Measurements from ENCODE around the gene SIAH2. TPM values are rescaled to one million over a fixed set of nuclear protein-coding genes. Genes with fewer than 3 reads are reported as not detected.

The SIAH2 gene
- total RNA-seq, 5 donors from 2014 or later (not counting 1 experiment from before 2014, with no cell fraction given), result 24.5 to 40.3 (median 26.4) TPM

DNA sequence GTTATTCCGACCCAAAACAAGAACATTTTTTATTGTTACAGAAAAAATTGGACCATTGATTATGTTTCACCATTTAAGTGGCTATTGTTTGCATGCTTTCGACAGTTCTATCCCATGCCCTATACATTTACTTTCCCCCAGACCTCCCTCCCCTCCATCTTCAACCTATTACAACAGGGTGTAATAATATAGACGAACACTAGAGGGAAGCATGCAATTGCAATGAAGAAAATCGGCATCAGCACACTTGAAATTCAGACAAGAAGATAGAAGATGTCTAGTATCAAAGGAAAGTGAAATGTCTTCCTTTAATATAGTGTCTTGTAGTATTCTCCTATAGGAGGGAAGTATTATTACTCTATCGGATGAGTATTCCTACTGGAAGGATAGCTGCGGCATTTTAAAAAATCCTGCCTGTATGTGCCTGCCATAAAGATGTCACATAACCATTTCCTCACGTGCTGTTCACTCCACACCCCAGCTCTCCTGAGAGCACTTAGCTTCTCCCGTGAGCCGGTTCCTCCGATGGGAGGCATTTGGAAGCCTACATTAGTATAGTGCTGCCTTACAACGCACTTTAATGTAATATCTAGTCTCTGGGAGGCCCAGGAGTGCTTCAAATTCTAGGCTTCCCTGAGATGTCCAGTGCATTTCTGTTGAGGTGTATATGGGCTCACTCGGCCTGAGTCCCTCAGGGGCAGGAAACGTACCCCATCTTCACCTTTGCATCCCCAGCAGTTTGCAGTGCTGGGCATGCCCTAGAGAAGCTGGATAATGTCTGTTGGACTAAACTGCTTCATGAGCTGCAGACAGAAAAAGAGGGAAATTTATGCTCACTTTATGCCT is 41.5 kb downstream of the SIAH2 start:
- POLR2A ChIA-PET, result interaction anchor here (0.6 to 1.5 kb wide), 3 partner anchors 42 to 421 kb away, joined by 3 read pairs; partner anchors contain the start of gene SIAH2 (in 1 of the 2)
- Mint-ChIP-seq H3K4me1 (peaks cover 12 to 18% (median 13%) of the 10 kb centered on the region in 3 donors), H3K9me3 (peaks cover 0 to under 1% (median under 1%) of the 10 kb centered on the region in 3 donors), H3K27me3 (no peaks in the 10 kb centered on the region), H3K4me3 (no peak overlapping the region), H3K36me3 (no peaks in the 10 kb centered on the region), H3K27ac (no peak overlapping the region)
- Histone ChIP-seq H3K9me3 (no peaks in the 10 kb centered on the region), H3K4me1 (ENCODE audit: control insufficient read depth in 1 of 2, extremely low read depth in 1 of 2, insufficient read depth in 2 of 2, low read length in 2 of 2) (peaks cover 0 to 5% of the 10 kb centered on the region in 2 experiments), H3K36me3 (ENCODE audit: control insufficient read depth in 2 of 2, extremely low read depth in 1 of 2, insufficient read depth in 1 of 2, low read length in 1 of 2) (peaks cover 0 to 3% of the 10 kb centered on the region in 2 donors), H3K27ac (ENCODE audit: low read length) (no peak overlapping the region), H3K27me3 (replicated peaks in 1 of 2; ENCODE audit: control insufficient read depth in 2 of 2, extremely low read depth in 1 of 2, insufficient read depth in 2 of 2, low read length in 1 of 2) (no peaks in the 10 kb centered on the region), H3K4me3 (ENCODE audit: control insufficient read depth in 1 of 2, extremely low read depth in 1 of 2, low read length in 1 of 2) (no peak overlapping the region)
- peak; percentile 73 to 82 (median 77) for ATAC-seq (replicated peaks in 1 of 4)
- DNase-seq, result peak in 3 of 35 experiments; percentile 23 to 82 (median 27)
- WGBS (ENCODE audit: insufficient coverage), result 93% methylated on average over 3 of the region's 13 CpGs
- CTCF ChIA-PET, result interaction anchor here (0.6 to 3.5 kb wide), 26 partner anchors 8 to 425 kb away, joined by 3 to 15 read pairs (median 4); partner anchors contain the start of genes SIAH2 (in 2 of the 2), EIF2A (in 1 of the 2), ERICH6 (in 1 of the 2) and SERP1 (in 1 of the 2)

DNA sequence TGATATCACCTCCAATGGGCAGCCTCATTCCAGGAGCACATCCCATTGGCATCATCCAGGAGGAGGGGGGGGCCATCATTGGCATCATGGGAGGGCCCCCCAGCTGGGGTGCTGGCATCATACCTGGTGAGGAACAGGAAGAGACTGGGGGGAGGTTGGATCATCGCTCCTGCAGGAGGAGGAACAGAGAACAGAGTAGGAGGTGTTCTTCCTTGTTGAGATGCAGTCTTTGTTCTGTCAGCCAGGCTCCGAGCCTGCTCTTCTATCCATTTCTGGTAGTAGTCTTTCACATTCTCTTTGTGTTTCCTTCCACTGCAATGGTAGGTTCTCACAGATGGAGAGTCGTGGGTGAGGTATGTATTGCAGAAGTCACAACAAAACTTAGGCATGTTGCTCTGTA is 42.5 kb downstream of the SIAH2 start:
- Mint-ChIP-seq H3K9me3 (peaks cover 0 to 5% (median 4%) of the 10 kb centered on the region in 3 donors), H3K4me3 (no peak overlapping the region), H3K27me3 (no peaks in the 10 kb centered on the region), H3K36me3 (no peaks in the 10 kb centered on the region), H3K4me1 (peaks cover 12 to 18% (median 13%) of the 10 kb centered on the region in 3 donors), H3K27ac (no peak overlapping the region)
- H3K4me1 ChIP-seq (ENCODE audit: control insufficient read depth in 1 of 2, extremely low read depth in 1 of 2, insufficient read depth in 2 of 2, low read length in 2 of 2), result peaks cover 0 to 5% of the 10 kb centered on the region in 2 experiments
- peaks cover 0 to 3% of the 10 kb centered on the region in 2 donors for H3K36me3 ChIP-seq (ENCODE audit: control insufficient read depth in 2 of 2, extremely low read depth in 1 of 2, insufficient read depth in 1 of 2, low read length in 1 of 2)
- DNase-seq, result no peak
- no peaks in the 10 kb centered on the region for H3K27me3 ChIP-seq (replicated peaks in 1 of 2; ENCODE audit: control insufficient read depth in 2 of 2, extremely low read depth in 1 of 2, insufficient read depth in 2 of 2, low read length in 1 of 2)
- no peak overlapping the region for H3K27ac ChIP-seq (ENCODE audit: low read length)
- ATAC-seq (replicated peaks in 1 of 4), result no peak
- ChIA-PET POLR2A (interaction anchor here in 1 of 2 donors (1.5 kb wide), 1 partner anchor 43 kb away, joined by 3 read pairs; the partner anchor contains the start of gene SIAH2), CTCF (interaction anchor here (0.6 to 3.5 kb wide), 12 partner anchors 8 to 426 kb away, joined by 3 to 15 read pairs (median 4); partner anchors contain the start of gene SIAH2 (in 2 of the 2))
- no peak overlapping the region for H3K4me3 ChIP-seq (ENCODE audit: control insufficient read depth in 1 of 2, extremely low read depth in 1 of 2, low read length in 1 of 2)
- 83% methylated on average over 2 of the region's 3 CpGs for WGBS (ENCODE audit: insufficient coverage)
- H3K9me3 ChIP-seq, result no peaks in the 10 kb centered on the region

DNA sequence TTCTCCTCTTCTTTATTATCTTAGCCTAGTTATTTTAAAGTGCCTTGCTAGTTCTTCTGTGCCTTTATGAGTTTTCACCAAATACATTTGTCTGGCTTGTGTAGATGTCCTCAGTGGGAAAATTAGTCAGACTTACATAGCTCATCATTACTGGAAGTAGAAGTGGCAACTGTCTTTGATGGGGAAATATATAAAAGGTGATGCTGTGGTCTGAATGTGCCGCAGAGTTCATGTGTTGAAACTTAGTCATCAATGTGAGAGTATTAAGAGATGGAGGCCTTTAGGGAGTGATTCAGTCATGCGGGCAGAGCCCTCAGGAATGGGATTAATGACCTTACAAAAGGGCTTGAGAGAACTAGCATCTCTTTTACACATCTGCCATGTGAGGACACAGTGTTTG is 52.9 kb downstream of the SIAH2 start:
- Histone ChIP-seq H3K36me3 (ENCODE audit: control insufficient read depth in 2 of 2, extremely low read depth in 1 of 2, insufficient read depth in 1 of 2, low read length in 1 of 2) (peaks cover 0 to 13% of the 10 kb centered on the region in 2 donors), H3K4me3 (ENCODE audit: control insufficient read depth in 1 of 2, extremely low read depth in 1 of 2, low read length in 1 of 2) (no peak overlapping the region), H3K4me1 (ENCODE audit: control insufficient read depth in 1 of 2, extremely low read depth in 1 of 2, insufficient read depth in 2 of 2, low read length in 2 of 2) (peaks cover 0 to 3% of the 10 kb centered on the region in 2 experiments), H3K27ac (ENCODE audit: low read length) (no peak overlapping the region), H3K9me3 (no peaks in the 10 kb centered on the region), H3K27me3 (replicated peaks in 1 of 2; ENCODE audit: control insufficient read depth in 2 of 2, extremely low read depth in 1 of 2, insufficient read depth in 2 of 2, low read length in 1 of 2) (peaks cover 0 to 4% of the 10 kb centered on the region in 2 experiments)
- peaks cover 3 to 19% (median 19%) of the 10 kb centered on the region in 3 donors for H3K9me3 Mint-ChIP-seq
- ATAC-seq (replicated peaks in 1 of 4) (no peak), DNase-seq (no peak)
- H3K4me1 Mint-ChIP-seq, result peaks cover 8 to 10% (median 8%) of the 10 kb centered on the region in 3 donors
- no peak overlapping the region for H3K4me3 Mint-ChIP-seq
- no peaks in the 10 kb centered on the region for H3K27me3 Mint-ChIP-seq
- no CpG with 5 or more reads among the region's 2 CpGs for WGBS (ENCODE audit: insufficient coverage)
- H3K36me3 Mint-ChIP-seq, result peaks cover 51% of the 10 kb centered on the region
- ChIA-PET CTCF (no interaction called here), POLR2A (no interaction called here)
- no peak overlapping the region for H3K27ac Mint-ChIP-seq

DNA sequence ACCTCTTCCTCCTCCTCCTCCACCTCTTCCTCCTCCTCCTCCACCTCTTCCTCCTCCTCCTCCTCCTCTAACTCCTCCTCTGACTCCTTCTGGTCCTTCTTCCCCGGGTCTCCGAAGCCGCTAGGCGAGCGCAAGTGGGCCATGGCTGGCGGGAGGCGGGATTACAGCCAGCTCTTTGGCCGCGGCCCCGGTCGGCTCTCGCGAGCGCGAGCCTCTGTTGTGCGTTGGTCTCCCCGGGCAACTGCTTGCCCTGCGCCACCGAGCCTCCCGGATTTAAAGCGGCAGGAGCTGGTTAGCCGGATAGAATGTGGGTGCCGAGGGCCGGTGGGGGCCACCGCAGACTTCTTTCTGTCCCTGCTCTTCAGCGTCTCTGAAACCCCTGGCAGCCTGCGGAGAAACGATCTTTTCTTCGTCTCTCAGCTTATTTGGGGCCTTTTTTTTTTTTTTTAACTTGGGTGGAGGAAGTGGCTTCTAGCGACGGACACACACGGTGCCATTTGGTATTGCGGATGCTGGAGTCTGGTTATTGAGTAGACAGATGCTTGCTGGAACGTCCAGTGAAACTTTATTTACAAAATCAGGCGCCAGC is 59.1 kb downstream of the SIAH2 start, which contains the start of gene ERICH6:
TSS of gene ERICH6 (minus strand) at position 165 of the 589 bp plus-strand sequence. CDS start at position 143, 22 bp downstream.
- Mint-ChIP-seq H3K36me3 (peaks cover 18% of the 10 kb centered on the region), H3K4me3 (peak within 1 kb of the TSS; percentile 93 to 98 (median 96)), H3K9me3 (peaks cover 0 to 3% (median 0%) of the 10 kb centered on the region in 3 donors), H3K27ac (peak within 1 kb of the TSS; percentile 96 to 97), H3K27me3 (no peaks in the 10 kb centered on the region), H3K4me1 (peaks cover 17 to 28% (median 21%) of the 10 kb centered on the region in 3 donors)
- DNase-seq (peak; percentile 44 to 84 (median 69)), ATAC-seq (replicated peaks in 1 of 4) (peak; percentile 84 to 89 (median 84))
- H3K27me3 ChIP-seq (replicated peaks in 1 of 2; ENCODE audit: control insufficient read depth in 2 of 2, extremely low read depth in 1 of 2, insufficient read depth in 2 of 2, low read length in 1 of 2), result no peaks in the 10 kb centered on the region
- CTCF ChIA-PET, result interaction anchor here (0.6 to 1.7 kb wide), 11 partner anchors 18 to 1824 kb away, joined by 3 to 16 read pairs (median 3); partner anchors contain the start of gene SIAH2 (in 1 of the 2)
- WGBS (ENCODE audit: insufficient coverage), result under 1% methylated on average over 31 of the region's 35 CpGs
- H3K36me3 ChIP-seq (ENCODE audit: control insufficient read depth in 2 of 2, extremely low read depth in 1 of 2, insufficient read depth in 1 of 2, low read length in 1 of 2), result no peaks in the 10 kb centered on the region
- peak within 1 kb of the TSS; percentile 94 for H3K27ac ChIP-seq (ENCODE audit: low read length)
- POLR2A ChIA-PET, result interaction anchor here (0.6 to 1.8 kb wide), 11 partner anchors 59 to 1769 kb away, joined by 3 to 27 read pairs (median 4); partner anchors contain the start of genes EIF2A (in 1 of the 2), SELENOT (in 1 of the 2), SERP1 (in 1 of the 2) and SIAH2 (in 1 of the 2)
- H3K9me3 ChIP-seq, result no peaks in the 10 kb centered on the region
- peak within 1 kb of the TSS; percentile 87 to 89 for H3K4me3 ChIP-seq (ENCODE audit: control insufficient read depth in 1 of 2, extremely low read depth in 1 of 2, low read length in 1 of 2)
- H3K4me1 ChIP-seq (ENCODE audit: control insufficient read depth in 1 of 2, extremely low read depth in 1 of 2, insufficient read depth in 2 of 2, low read length in 2 of 2), result peaks cover 9 to 23% of the 10 kb centered on the region in 2 experiments

DNA sequence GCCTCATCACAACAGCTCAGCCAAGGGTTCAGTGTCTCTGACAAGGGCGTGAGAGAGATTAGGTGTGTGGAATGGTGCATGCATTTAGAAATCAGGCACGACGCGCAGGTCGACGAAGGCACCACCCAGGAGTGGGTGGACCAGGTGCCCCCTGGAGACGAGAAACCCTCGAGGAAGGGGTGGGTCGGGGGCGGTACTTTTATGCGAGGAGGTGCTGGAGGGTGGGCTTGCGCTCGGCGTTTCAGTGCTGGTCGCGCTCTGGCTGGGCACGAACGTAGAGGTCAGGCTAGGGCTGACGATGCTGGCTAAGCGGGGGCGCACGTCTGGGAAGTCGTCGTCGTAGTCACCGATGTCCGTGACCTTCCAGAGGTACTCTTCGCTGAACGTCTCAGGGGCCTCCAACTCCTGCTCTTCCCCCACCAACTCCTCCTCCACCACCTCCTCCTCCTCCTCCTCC is 59.6 kb downstream of the SIAH2 start:
- peaks cover 13% of the 10 kb centered on the region for H3K36me3 Mint-ChIP-seq
- 0% methylated on average over 24 of the region's 29 CpGs for WGBS (ENCODE audit: insufficient coverage)
- peak; percentile 60 to 70 (median 64) for ATAC-seq (replicated peaks in 1 of 4)

More for the DNA sequence above, 59.6 kb downstream of the SIAH2 start:
- peak in 33 of 35 experiments; percentile 9 to 64 (median 35) for DNase-seq
- ChIA-PET POLR2A (interaction anchor here in 1 of 2 donors (0.6 to 1.8 kb wide), 8 partner anchors 59 to 1770 kb away, joined by 3 to 27 read pairs (median 4); partner anchors contain the start of genes EIF2A, SELENOT, SERP1 and SIAH2), CTCF (interaction anchor here (0.6 to 1.7 kb wide), 10 partner anchors 18 to 1823 kb away, joined by 3 to 16 read pairs (median 3); partner anchors contain the start of gene SIAH2 (in 1 of the 2))
- Mint-ChIP-seq H3K27ac (peak overlapping the region; percentile 96 to 97), H3K9me3 (peaks cover 0 to 3% (median 0%) of the 10 kb centered on the region in 3 donors), H3K4me3 (peak overlapping the region; percentile 93 to 98 (median 96)), H3K4me1 (peaks cover 17 to 28% (median 21%) of the 10 kb centered on the region in 3 donors), H3K27me3 (no peaks in the 10 kb centered on the region)
- Histone ChIP-seq H3K9me3 (no peaks in the 10 kb centered on the region), H3K27me3 (replicated peaks in 1 of 2; ENCODE audit: control insufficient read depth in 2 of 2, extremely low read depth in 1 of 2, insufficient read depth in 2 of 2, low read length in 1 of 2) (no peaks in the 10 kb centered on the region), H3K27ac (ENCODE audit: low read length) (peak overlapping the region; percentile 94), H3K4me3 (ENCODE audit: control insufficient read depth in 1 of 2, extremely low read depth in 1 of 2, low read length in 1 of 2) (peak overlapping the region; percentile 87 to 89), H3K36me3 (ENCODE audit: control insufficient read depth in 2 of 2, extremely low read depth in 1 of 2, insufficient read depth in 1 of 2, low read length in 1 of 2) (no peaks in the 10 kb centered on the region), H3K4me1 (ENCODE audit: control insufficient read depth in 1 of 2, extremely low read depth in 1 of 2, insufficient read depth in 2 of 2, low read length in 2 of 2) (peaks cover 9 to 23% of the 10 kb centered on the region in 2 experiments)

Data from T-cell (primary cell).